Upper lobe of left lung (tissue), 4 donors: ENCODE measurements around the gene MXD3.

Source experiments
- CTCF ChIP-seq, 6 experiments: fragments of 450-650 bp in 4 of 6; fragments of 200-600 bp in 2 of 6; sonication (generic) in 2 of 6; IDR thresholded peaks; one replicate each; pipeline ENCODE4 v1.5.1; 2016 to 2019; ENCODE audit warnings: antibody characterized with exemption in 6 of 6
- POLR2A ChIP-seq, 4 donors: fragments of 450-650 bp; IDR thresholded peaks; one replicate each; pipeline ENCODE4 v1.5.1; 2016 to 2017; ENCODE audit warnings: antibody characterized with exemption in 4 of 4, mild to moderate bottlenecking in 2 of 4

- TF ChIP-seq POLR2A (IDR thresholded peaks at IDR 0.05) (no peak), CTCF (IDR thresholded peaks at IDR 0.05) (no peak)
Measured at GRCh38 chr5:177355868-177356168, 44.1 kb upstream of the MXD3 start.
